PC-9 (cell line): ENCODE data around the gene LARP4. TPM values are rescaled to one million over a fixed set of nuclear protein-coding genes. Genes with fewer than 3 reads are reported as not detected.

Experiments used
- BruUV-seq: library from RNA; stranded (reverse); fragments of 400-500 nt; replicated peaks from 2 replicates; lab custom pipeline; 2021; lab: Mats Ljungman, UMichigan
- CTCF ChIA-PET: fragments of 300-600 bp; sonication (Branson Sonifier 250); formaldehyde crosslinking; loops from one replicate; lab custom pipeline; 2022; ENCODE audit warnings: antibody characterized with exemption; lab: Charles Lee
- POLR2A ChIA-PET: fragments of 300-600 bp; sonication (Branson Sonifier 250); formaldehyde crosslinking; loops from one replicate; lab custom pipeline; 2022; ENCODE audit warnings: antibody characterized with exemption; ENCODE audit not compliant: unreplicated experiment; lab: Charles Lee
- DNase-seq, 2 experiments: peaks; one replicate each; pipeline versions ENCODE4 v3.0.0 to v3.0.0-alpha.2; 2015 to 2022; ENCODE audit warnings: mixed read lengths in 1 of 2
- H2AFZ ChIP-seq: fragments of 200-600 bp; sonication (generic); 2 replicates; pipeline ENCODE4 v1.8.1; 2017; ENCODE audit warnings: antibody characterized with exemption
- H3F3A ChIP-seq: fragments of 200-600 bp; sonication (generic); 2 replicates; pipeline ENCODE4 v1.8.1; 2017; ENCODE audit warnings: antibody characterized with exemption, mild to moderate bottlenecking, low read depth; ENCODE audit not compliant: insufficient read depth
- H3K27ac ChIP-seq: fragments of 200-600 bp; sonication (generic); 2 replicates; pipeline ENCODE4 v1.6.1; 2016; ENCODE audit warnings: mixed run types
- H3K27me3 ChIP-seq: fragments of 200-600 bp; sonication (generic); 2 replicates; pipeline ENCODE4 v1.6.1; 2016; ENCODE audit warnings: low read depth, mixed run types; ENCODE audit not compliant: insufficient read depth
- H3K36me3 ChIP-seq: fragments of 200-600 bp; sonication (generic); 2 replicates; pipeline ENCODE4 v1.6.1; 2016; ENCODE audit warnings: low read depth, mixed run types
- H3K4me1 ChIP-seq: fragments of 200-600 bp; sonication (generic); replicated peaks from 2 replicates; pipeline ENCODE4 v1.6.1; 2016; ENCODE audit warnings: mixed run types; ENCODE audit not compliant: insufficient read depth
- H3K4me2 ChIP-seq: fragments of 200-600 bp; sonication (generic); 2 replicates; pipeline ENCODE4 v1.6.1; 2017; ENCODE audit warnings: mixed run types
- H3K4me3 ChIP-seq: fragments of 200-600 bp; sonication (generic); 2 replicates; pipeline ENCODE4 v1.6.1; 2016; ENCODE audit warnings: mixed run types
- H3K79me2 ChIP-seq: fragments of 200-600 bp; sonication (generic); 2 replicates; pipeline ENCODE4 v1.6.1; 2017; ENCODE audit warnings: low read depth, mixed run types
- H3K9me2 ChIP-seq: fragments of 200-600 bp; sonication (generic); 2 replicates; pipeline ENCODE4 v1.8.1; 2017; ENCODE audit warnings: mild to moderate bottlenecking; ENCODE audit not compliant: insufficient read depth
- H3K9me3 ChIP-seq: fragments of 200-600 bp; sonication (generic); 2 replicates; pipeline ENCODE4 v1.8.1; 2016; ENCODE audit warnings: low read depth; ENCODE audit not compliant: insufficient read depth
- H4K20me1 ChIP-seq: fragments of 200-600 bp; sonication (generic); 2 replicates; pipeline ENCODE4 v1.8.1; 2017; ENCODE audit not compliant: insufficient read depth
- EZH2 ChIP-seq: fragments of 200-600 bp; sonication (generic); IDR thresholded peaks from 2 replicates; pipeline ENCODE4 v1.8.0; 2017; ENCODE audit warnings: antibody characterized with exemption, low read depth
- intact Hi-C: fragments of 100-400 bp; cut with micrococcal nuclease; formaldehyde crosslinking; loops from one replicate; pipeline ENCODE4 v1.10.0; 2022; ENCODE audit not compliant: unreplicated experiment
- total RNA-seq: library from RNA; stranded (reverse); gene quantifications from 2 replicates; pipeline ENCODE4 v1.2.3, GENCODE V29; 2021
- TF ChIP-seq, protein P1 (sequence below): fragments of 200-600 bp; sonication (generic); conservative IDR thresholded peaks from 2 replicates; pipeline ENCODE4 v1.6.1; 2017; ENCODE audit warnings: mixed run types, antibody characterized with exemption, mild to moderate bottlenecking, moderate library complexity

Gene LARP4
- total RNA-seq, 1 experiment from 2014 or later: 74.2 TPM

DNA sequence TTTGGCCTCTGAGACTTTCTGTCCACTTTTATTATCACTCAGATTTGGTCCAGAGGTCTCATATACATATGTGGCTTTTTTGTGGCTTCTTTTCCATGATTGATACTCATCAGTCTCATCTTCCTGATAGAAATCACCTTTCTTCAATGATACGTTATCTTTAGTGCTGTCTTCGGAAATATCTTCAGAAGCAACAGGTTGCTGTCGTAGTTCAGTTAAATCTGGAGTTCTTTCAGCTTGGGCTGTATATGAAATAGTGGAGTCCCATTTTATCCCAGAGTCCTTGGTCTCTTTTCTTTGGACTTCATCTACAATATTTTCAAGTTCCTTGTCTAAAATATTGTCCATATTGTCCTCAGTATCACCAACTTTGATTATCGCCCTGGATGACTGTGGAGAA, 45.3 kb upstream of the LARP4 start:
- Histone ChIP-seq H3K9me3 (no peaks in the 10 kb centered on the region), H3K27ac (no peak overlapping the region), H3K9me2 (no peaks in the 10 kb centered on the region), H3K79me2 (no peaks in the 10 kb centered on the region), H4K20me1 (no peaks in the 10 kb centered on the region), H3F3A (0 out of 2 replicates have a peak, but pooled peaks cover under 1% of the 10 kb centered on the region), H3K4me1 (no peaks in the 10 kb centered on the region), H3K4me2 (no peak overlapping the region), H2AFZ (no peak overlapping the region), H3K4me3 (no peak overlapping the region), H3K27me3 (no peaks in the 10 kb centered on the region), H3K36me3 (no peaks in the 10 kb centered on the region)
- CTCF ChIA-PET: no interaction called here
- POLR2A ChIA-PET: no interaction called here
- TF ChIP-seq, protein P1, sequence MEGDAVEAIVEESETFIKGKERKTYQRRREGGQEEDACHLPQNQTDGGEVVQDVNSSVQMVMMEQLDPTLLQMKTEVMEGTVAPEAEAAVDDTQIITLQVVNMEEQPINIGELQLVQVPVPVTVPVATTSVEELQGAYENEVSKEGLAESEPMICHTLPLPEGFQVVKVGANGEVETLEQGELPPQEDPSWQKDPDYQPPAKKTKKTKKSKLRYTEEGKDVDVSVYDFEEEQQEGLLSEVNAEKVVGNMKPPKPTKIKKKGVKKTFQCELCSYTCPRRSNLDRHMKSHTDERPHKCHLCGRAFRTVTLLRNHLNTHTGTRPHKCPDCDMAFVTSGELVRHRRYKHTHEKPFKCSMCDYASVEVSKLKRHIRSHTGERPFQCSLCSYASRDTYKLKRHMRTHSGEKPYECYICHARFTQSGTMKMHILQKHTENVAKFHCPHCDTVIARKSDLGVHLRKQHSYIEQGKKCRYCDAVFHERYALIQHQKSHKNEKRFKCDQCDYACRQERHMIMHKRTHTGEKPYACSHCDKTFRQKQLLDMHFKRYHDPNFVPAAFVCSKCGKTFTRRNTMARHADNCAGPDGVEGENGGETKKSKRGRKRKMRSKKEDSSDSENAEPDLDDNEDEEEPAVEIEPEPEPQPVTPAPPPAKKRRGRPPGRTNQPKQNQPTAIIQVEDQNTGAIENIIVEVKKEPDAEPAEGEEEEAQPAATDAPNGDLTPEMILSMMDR: no peak
- no peak for TF ChIP-seq EZH2
- no peak for DNase-seq
- intact Hi-C loops: no loop called here
- no TSS peak for BruUV-seq

DNA sequence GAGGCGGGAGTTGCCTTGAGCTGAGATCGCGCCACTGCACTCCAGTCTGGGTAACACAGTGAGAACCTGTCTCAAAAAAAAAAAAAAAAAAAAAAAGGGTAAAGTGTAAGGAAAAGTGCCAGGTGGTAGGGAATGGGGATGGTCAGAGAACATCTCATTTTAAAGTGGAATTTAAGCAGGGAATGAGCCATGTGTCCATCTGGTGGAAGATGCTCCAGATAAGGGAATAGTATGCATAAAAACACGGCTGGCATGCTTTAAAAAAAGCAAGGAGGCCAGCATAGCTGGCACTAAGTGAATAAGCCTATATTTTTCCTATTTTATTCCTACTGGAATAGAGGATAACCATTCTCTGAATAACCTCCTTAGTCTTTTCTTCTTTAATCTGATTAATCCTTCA, 38.0 kb upstream of the LARP4 start:
- TF ChIP-seq EZH2: no peak
- TF ChIP-seq, protein P1: no peak
- Histone ChIP-seq H3F3A (no peaks in the 10 kb centered on the region), H3K4me1 (no peaks in the 10 kb centered on the region), H3K27ac (no peak overlapping the region), H3K9me3 (no peaks in the 10 kb centered on the region), H3K4me3 (no peak overlapping the region), H3K36me3 (no peaks in the 10 kb centered on the region), H3K4me2 (no peak overlapping the region), H4K20me1 (no peaks in the 10 kb centered on the region), H3K79me2 (no peaks in the 10 kb centered on the region), H3K27me3 (no peaks in the 10 kb centered on the region), H2AFZ (no peak overlapping the region), H3K9me2 (no peaks in the 10 kb centered on the region)
- intact Hi-C loops: no loop called here
- POLR2A ChIA-PET: no interaction called here
- CTCF ChIA-PET: no interaction called here
- BruUV-seq: no TSS peak
- DNase-seq: no peak

DNA sequence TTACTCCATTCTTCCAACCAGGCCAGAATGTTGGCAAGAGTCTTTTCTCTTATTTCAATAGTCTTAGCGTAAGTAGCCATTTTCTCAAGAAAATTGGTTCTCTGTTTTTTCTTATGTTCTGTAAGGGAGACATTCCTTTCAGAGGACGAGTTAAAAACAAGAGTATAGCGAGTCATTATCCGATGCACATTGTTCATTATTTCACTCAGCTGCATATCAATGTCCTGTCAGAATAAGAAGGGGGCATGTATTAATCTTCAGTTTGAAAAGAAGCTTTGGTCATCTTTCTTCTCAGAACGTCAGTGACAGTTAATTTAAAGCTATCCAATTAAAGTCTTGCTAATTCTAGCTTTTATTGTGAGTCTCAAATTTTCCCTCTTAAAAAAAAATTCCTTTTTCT, 37.5 kb upstream of the LARP4 start:
- Histone ChIP-seq H3K9me2 (no peaks in the 10 kb centered on the region), H3K27me3 (no peaks in the 10 kb centered on the region), H3F3A (no peaks in the 10 kb centered on the region), H3K4me3 (no peak overlapping the region), H3K79me2 (no peaks in the 10 kb centered on the region), H3K4me1 (no peaks in the 10 kb centered on the region), H4K20me1 (no peaks in the 10 kb centered on the region), H2AFZ (no peak overlapping the region), H3K36me3 (no peaks in the 10 kb centered on the region), H3K4me2 (no peak overlapping the region), H3K27ac (no peak overlapping the region), H3K9me3 (no peaks in the 10 kb centered on the region)
- ChIA-PET CTCF (no interaction called here), POLR2A (no interaction called here)
- intact Hi-C loops: no loop called here
- no TSS peak for BruUV-seq
- TF ChIP-seq, protein P1: no peak
- no peak for TF ChIP-seq EZH2
- DNase-seq: no peak
